H1 (cell line): ENCODE data around the gene WDFY3. TPM values are rescaled to one million over a fixed set of nuclear protein-coding genes. Genes with fewer than 3 reads are reported as not detected.
A peak's percentile ranks its signal among the peaks of the same experiment; 100 is the strongest.

Experiments used
- CTCF ChIA-PET: fragments of 300-600 bp; sonication (Branson Sonifier 250); formaldehyde crosslinking; loops from one replicate; lab custom pipeline; 2021; ENCODE audit not compliant: partially characterized antibody; lab: Charles Lee
- POLR2A ChIA-PET: fragments of 300-600 bp; sonication (Branson Sonifier 250); formaldehyde crosslinking; loops from one replicate; lab custom pipeline; 2021; ENCODE audit warnings: inconsistent platforms; ENCODE audit not compliant: partially characterized antibody; lab: Charles Lee
- DNase-seq, 2 experiments: peaks; one replicate each; pipeline versions ENCODE4 v3.0.0 to v3.0.0-alpha.2; 2010 to 2022; ENCODE audit warnings: low spot score in 2 of 2, low read depth in 1 of 2, mixed read lengths in 1 of 2
- FAIRE-seq: peaks from 2 replicates; lab custom pipeline; 2011; peaks lifted over from hg19 to GRCh38; lab: Jason Lieb, UNC
- H2AFZ ChIP-seq: 2 replicates; pipeline ENCODE4 v1.8.1; 2012; ENCODE audit warnings: low read length, inconsistent platforms
- H2AK5ac ChIP-seq: 2 replicates; pipeline ENCODE4 v1.6.1; 2013; ENCODE audit warnings: low read depth, low read length
- H2BK120ac ChIP-seq: replicated peaks from 2 replicates; pipeline ENCODE3; 2013; ENCODE audit warnings: low read depth, low read length, inconsistent platforms
- H2BK12ac ChIP-seq: 2 replicates; pipeline ENCODE4 v1.6.1; 2013; ENCODE audit warnings: low read depth, low read length
- H2BK15ac ChIP-seq: 2 replicates; pipeline ENCODE4 v1.6.1; 2013; ENCODE audit warnings: low read length
- H2BK20ac ChIP-seq: 2 replicates; pipeline ENCODE4 v1.6.1; 2013; ENCODE audit warnings: low read length
- H2BK5ac ChIP-seq: 2 replicates; pipeline ENCODE4 v1.6.1; 2013; ENCODE audit warnings: low read depth, low read length
- H3K14ac ChIP-seq: 2 replicates; pipeline ENCODE4 v1.6.1; 2013; ENCODE audit warnings: inconsistent platforms; ENCODE audit not compliant: insufficient read length
- H3K18ac ChIP-seq: 2 replicates; pipeline ENCODE4 v1.6.1; 2013; ENCODE audit warnings: low read length; ENCODE audit errors: extremely low read depth
- H3K23ac ChIP-seq: 2 replicates; pipeline ENCODE4 v1.6.1; 2013; ENCODE audit warnings: inconsistent platforms; ENCODE audit not compliant: insufficient read length
- H3K23me2 ChIP-seq: 2 replicates; pipeline ENCODE4 v1.6.1; 2013; ENCODE audit warnings: low read depth, low read length
- H3K27ac ChIP-seq: 2 replicates; pipeline ENCODE4 v1.6.1; 2011; ENCODE audit warnings: low read depth, low read length, inconsistent platforms
- H3K27me3 ChIP-seq, 4 experiments: replicated peaks in 1 of 4; 1 replicate in 1 of 4; 2 replicates in 3 of 4; pipeline versions ENCODE4 v1.6.1 to v1.8.1; 2011 to 2013; ENCODE audit warnings: low read length in 3 of 4, mild to moderate bottlenecking in 3 of 4, inconsistent platforms in 2 of 4, mixed read lengths in 2 of 4, moderate library complexity in 1 of 4; ENCODE audit not compliant: control insufficient read depth in 3 of 4, insufficient read depth in 3 of 4; ENCODE audit errors: extremely low read depth in 1 of 4
- H3K36me3 ChIP-seq, 4 experiments: 2 replicates each; pipeline versions ENCODE4 v1.6.1 to v1.8.1; 2011 to 2013; ENCODE audit warnings: mild to moderate bottlenecking in 4 of 4, low read length in 3 of 4, moderate library complexity in 2 of 4, control low read depth in 1 of 4, inconsistent platforms in 1 of 4; ENCODE audit not compliant: insufficient read depth in 4 of 4, control insufficient read depth in 2 of 4
- H3K4ac ChIP-seq: replicated peaks from 2 replicates; pipeline ENCODE3; 2013; ENCODE audit warnings: low read length, low read depth, mixed read lengths, inconsistent platforms; ENCODE audit not compliant: insufficient read length
- H3K4me1 ChIP-seq, 4 experiments: replicated peaks in 1 of 4; 1 replicate in 1 of 4; 2 replicates in 3 of 4; pipeline versions ENCODE4 v1.6.1 to v1.8.1; 2011 to 2013; ENCODE audit warnings: low read length in 3 of 4, inconsistent platforms in 2 of 4, mixed read lengths in 1 of 4; ENCODE audit not compliant: insufficient read depth in 4 of 4, control insufficient read depth in 3 of 4
- H3K4me2 ChIP-seq, 2 experiments: 2 replicates each; pipeline versions ENCODE4 v1.6.1 to v1.8.1; 2011 to 2013; ENCODE audit warnings: low read depth in 2 of 2, low read length in 2 of 2, control low read depth in 1 of 2, inconsistent platforms in 1 of 2, mild to moderate bottlenecking in 1 of 2; ENCODE audit not compliant: insufficient read depth in 1 of 2
- H3K4me3 ChIP-seq, 4 experiments: fragments of 200-600, 300-600 bp in 1 of 4; sonication (generic), shearing (Covaris generic), sonication (Bioruptor Twin) in 1 of 4; 2 replicates each; pipeline versions ENCODE4 v1.5.1 to v1.8.1; 2011 to 2016; ENCODE audit warnings: low read length in 4 of 4, low read depth in 3 of 4, control low read depth in 2 of 4, inconsistent platforms in 2 of 4, mild to moderate bottlenecking in 2 of 4, mixed read lengths in 1 of 4, moderate library complexity in 1 of 4; ENCODE audit not compliant: insufficient read depth in 2 of 4; ENCODE audit errors: extremely low read depth in 1 of 4
- H3K56ac ChIP-seq: replicated peaks from 2 replicates; pipeline ENCODE3; 2013; ENCODE audit warnings: low read depth, mild to moderate bottlenecking, mixed read lengths, low read length, inconsistent platforms; ENCODE audit not compliant: insufficient read length
- H3K79me1 ChIP-seq: 2 replicates; pipeline ENCODE4 v1.6.1; 2013; ENCODE audit warnings: low read depth, low read length, control low read depth
- H3K79me2 ChIP-seq, 2 experiments: 2 replicates each; pipeline versions ENCODE4 v1.6.1 to v1.8.1; 2012 to 2013; ENCODE audit warnings: low read length in 2 of 2, mild to moderate bottlenecking in 2 of 2, inconsistent platforms in 1 of 2; ENCODE audit not compliant: insufficient read depth in 2 of 2, control insufficient read depth in 1 of 2
- H3K9ac ChIP-seq, 4 experiments: replicated peaks in 1 of 4; 1 replicate in 1 of 4; 2 replicates in 3 of 4; pipeline versions ENCODE4 v1.6.1 to v1.8.1; 2011 to 2013; ENCODE audit warnings: low read depth in 3 of 4, low read length in 3 of 4, control low read depth in 2 of 4, mild to moderate bottlenecking in 2 of 4, moderate library complexity in 2 of 4, inconsistent platforms in 1 of 4; ENCODE audit errors: extremely low read depth in 1 of 4
- H3K9me3 ChIP-seq, 2 experiments: 2 replicates each; pipeline versions ENCODE4 v1.6.1 to v1.8.1; 2012 to 2013; ENCODE audit warnings: mild to moderate bottlenecking in 2 of 2, moderate library complexity in 2 of 2, control low read depth in 1 of 2, inconsistent platforms in 1 of 2, low read depth in 1 of 2, low read length in 1 of 2, mixed read lengths in 1 of 2; ENCODE audit not compliant: insufficient read depth in 2 of 2
- H4K20me1 ChIP-seq, 2 experiments: replicated peaks in 1 of 2; 2 replicates each; pipeline versions ENCODE3 to v1.8.1; 2011 to 2013; ENCODE audit warnings: inconsistent platforms in 2 of 2, low read length in 2 of 2, mild to moderate bottlenecking in 1 of 2; ENCODE audit not compliant: insufficient read depth in 2 of 2, control insufficient read depth in 1 of 2
- H4K5ac ChIP-seq: 2 replicates; pipeline ENCODE4 v1.6.1; 2013; ENCODE audit warnings: low read length, low read depth, mixed read lengths, inconsistent platforms; ENCODE audit not compliant: insufficient read length
- H4K8ac ChIP-seq: 2 replicates; pipeline ENCODE4 v1.8.0; 2013; ENCODE audit warnings: mild to moderate bottlenecking, moderate library complexity, low read length, inconsistent platforms; ENCODE audit not compliant: insufficient read depth; ENCODE audit errors: extremely low read depth
- H4K91ac ChIP-seq: replicated peaks from 2 replicates; pipeline ENCODE3; 2013; ENCODE audit warnings: low read length, mixed read lengths, inconsistent platforms; ENCODE audit not compliant: insufficient read length
- CHD2 ChIP-seq: IDR thresholded peaks from 2 replicates; pipeline ENCODE4 v1.6.1; 2012; ENCODE audit warnings: low read length, improper control_type of control experiment
- EGR1 ChIP-seq: IDR thresholded peaks from 2 replicates; pipeline ENCODE4 v1.6.1; 2011; ENCODE audit warnings: low read depth, low read length, borderline replicate concordance
- JUND ChIP-seq: IDR thresholded peaks from 2 replicates; pipeline ENCODE4 v1.6.1; 2011; ENCODE audit warnings: mild to moderate bottlenecking, improper control_type of control experiment, low read length
- KDM1A ChIP-seq: fragments of 200-600, 300-600 bp; sonication (generic); IDR thresholded peaks from 2 replicates; pipeline ENCODE4 v1.7.1; 2016; ENCODE audit warnings: mild to moderate bottlenecking, low read length, borderline replicate concordance
- MAFK ChIP-seq: IDR thresholded peaks from 2 replicates; pipeline ENCODE4 v1.6.1; 2012; ENCODE audit warnings: low read depth, mild to moderate bottlenecking, improper control_type of control experiment, low read length
- POLR2A ChIP-seq, 2 experiments: IDR thresholded peaks; 1 replicate in 1 of 2; 2 replicates in 1 of 2; pipeline ENCODE4 v1.6.1; 2011; ENCODE audit warnings: low read depth in 2 of 2, low read length in 2 of 2, mild to moderate bottlenecking in 2 of 2; ENCODE audit errors: control extremely low read depth in 1 of 2
- TAF1 ChIP-seq: IDR thresholded peaks from 2 replicates; pipeline ENCODE4 v1.6.1; 2011; ENCODE audit warnings: mild to moderate bottlenecking, low read depth, low read length
- TAF7 ChIP-seq: optimal IDR thresholded peaks from 2 replicates; pipeline ENCODE3; 2011; ENCODE audit warnings: low read depth, mild to moderate bottlenecking, inconsistent platforms, low read length, moderate library complexity, borderline replicate concordance
- WGBS, 2 experiments: shearing (Covaris generic) in 1 of 2; methylation state at CpG; one replicate each; pipeline versions ENCODE4 v1.1.6 to v1.1.7; 2013 to 2015; ENCODE audit warnings: low lambda C conversion rate in 2 of 2, mixed read lengths in 2 of 2, inconsistent platforms in 1 of 2, low coverage in 1 of 2, missing lambda C conversion rate in 1 of 2; ENCODE audit not compliant: insufficient replicate concordance in 2 of 2, insufficient coverage in 1 of 2, insufficient read length in 1 of 2; ENCODE audit errors: extremely low coverage in 1 of 2, missing lambda C conversion rate in 1 of 2; 5-methylcytosine and 5-hydroxymethylcytosine counted together
- polyA plus RNA-seq, 7 experiments: library from polyadenylated mRNA; depleted of rRNA in 3 of 7; stranded (reverse) in 5 of 7; unstranded in 2 of 7; fragments of >200 nt in 5 of 7; fragments of 200-250 nt in 2 of 7; gene quantifications; 1 replicate in 5 of 7; 2 replicates in 1 of 7; 4 replicates in 1 of 7; pipeline versions ENCODE4 v1.2.1 to v1.2.3, GENCODE V29; 2011 to 2013; ENCODE audit warnings: missing spikeins in 2 of 7, mixed read lengths in 2 of 7
- total RNA-seq: library from RNA; stranded (reverse); fragmentation: NEBNext Ultra II Directional; extraction: Animal tissue kit (Norgen Biotek cat#: 25700); gene quantifications from 2 replicates; pipeline ENCODE4 v1.2.1, GENCODE V29; 2021
- TF ChIP-seq, protein P1 (sequence below): IDR thresholded peaks from 2 replicates; pipeline ENCODE4 v1.6.1; 2012; ENCODE audit warnings: inconsistent platforms
- TF ChIP-seq, protein P2 (sequence below), 3 experiments: IDR thresholded peaks; 1 replicate in 2 of 3; 2 replicates in 1 of 3; pipeline versions ENCODE4 v1.5.1 to v1.6.1; 2011; ENCODE audit warnings: low read length in 3 of 3, mild to moderate bottlenecking in 3 of 3, inconsistent platforms in 2 of 3, low read depth in 1 of 3, moderate library complexity in 1 of 3; ENCODE audit not compliant: insufficient read depth in 1 of 3; ENCODE audit errors: control extremely low read depth in 1 of 3

The WDFY3 gene
- total and polyA plus RNA-seq, 2 of the 8 experiments (the other 6 are each of a cell fraction or from before 2014, with no cell fraction given) = 25.6 to 62.4 TPM

DNA sequence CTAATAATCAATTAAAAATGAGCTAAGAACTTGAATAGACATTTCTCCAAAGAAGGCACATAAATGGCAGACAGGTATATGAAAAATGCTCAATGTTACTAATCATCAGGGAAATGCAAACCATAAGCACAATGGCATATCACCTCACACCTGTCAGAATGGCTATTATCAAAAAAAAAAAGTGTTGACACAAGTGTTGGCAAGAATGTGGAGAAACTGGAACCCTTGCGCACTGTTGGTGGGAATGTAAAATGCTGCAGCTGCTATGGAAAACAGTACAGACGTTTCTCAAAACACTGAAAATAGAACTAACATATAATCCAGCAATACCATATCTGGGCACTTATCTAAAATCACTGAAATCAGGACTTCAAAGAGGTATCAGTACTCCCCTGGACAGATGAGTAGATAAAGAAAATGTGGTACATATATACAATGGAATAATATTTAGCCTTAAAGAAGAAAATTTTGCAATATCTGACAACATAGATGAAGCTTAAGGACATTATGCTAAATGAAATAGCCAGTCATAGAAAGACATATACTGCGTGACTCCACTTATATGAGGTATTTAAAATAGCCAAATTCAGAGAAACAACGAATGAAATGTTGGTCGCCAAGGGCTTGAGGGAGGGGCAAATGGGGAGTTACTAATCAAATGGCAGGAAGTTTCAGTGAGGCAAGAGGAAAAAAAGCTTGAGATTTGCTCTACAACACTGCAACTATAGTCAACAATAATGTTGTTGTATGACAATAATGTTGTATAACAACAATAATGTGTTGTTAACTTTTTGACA, 175.5 kb downstream of the WDFY3 start:
- WGBS, 2 experiments = 93% methylated on average over 5 of the region's 5 CpGs; no CpG with 5 or more reads in 1 of the 2 experiments
- ChIA-PET CTCF (no interaction called here), POLR2A (interaction anchor here (0.8 kb wide), 1 partner anchor 10 kb away, joined by 3 read pairs; no protein-coding TSS in a partner anchor)
- Histone ChIP-seq H3K4me2 (no peak overlapping the region), H3K23me2 (no peaks in the 10 kb centered on the region), H4K91ac (no peak overlapping the region), H2AFZ (no peak overlapping the region), H4K20me1 (no peaks in the 10 kb centered on the region), H2BK15ac (no peak overlapping the region), H3K9ac (peak overlapping the region in 1 of 4 experiments; percentile 34; a peak in 1 of 7 replicates), H3K36me3 (peaks cover 3 to 29% (median 11%) of the 10 kb centered on the region in 4 experiments; a peak in 6 of 8 replicates), H3K14ac (no peak overlapping the region), H2BK20ac (no peak overlapping the region), H4K8ac (no peak overlapping the region), H2BK12ac (no peak overlapping the region), H3K9me3 (no peaks in the 10 kb centered on the region), H3K27me3 (no peaks in the 10 kb centered on the region), H3K4me1 (no peaks in the 10 kb centered on the region), H3K79me2 (no peaks in the 10 kb centered on the region), H3K4ac (no peak overlapping the region), H4K5ac (no peak overlapping the region), H2AK5ac (no peak overlapping the region), H2BK120ac (no peak overlapping the region), H3K23ac (no peak overlapping the region), H3K18ac (no peak overlapping the region), H3K4me3 (no peak overlapping the region), H3K27ac (no peak overlapping the region), H3K79me1 (no peaks in the 10 kb centered on the region), H3K56ac (no peak overlapping the region), H2BK5ac (no peak overlapping the region)
- DNase-seq (no peak), FAIRE-seq (no peak)
- TF ChIP-seq KDM1A = no peak
- TF ChIP-seq MAFK = no peak
- TF ChIP-seq, protein P1, sequence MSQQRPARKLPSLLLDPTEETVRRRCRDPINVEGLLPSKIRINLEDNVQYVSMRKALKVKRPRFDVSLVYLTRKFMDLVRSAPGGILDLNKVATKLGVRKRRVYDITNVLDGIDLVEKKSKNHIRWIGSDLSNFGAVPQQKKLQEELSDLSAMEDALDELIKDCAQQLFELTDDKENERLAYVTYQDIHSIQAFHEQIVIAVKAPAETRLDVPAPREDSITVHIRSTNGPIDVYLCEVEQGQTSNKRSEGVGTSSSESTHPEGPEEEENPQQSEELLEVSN = no peak
- TF ChIP-seq CHD2 = no peak
- no peak for TF ChIP-seq POLR2A (IDR thresholded peaks at IDR 0.05; ENCODE audit: control extremely low read depth in 1 of 2, low read depth in 2 of 2, low read length in 2 of 2)
- TF ChIP-seq, protein P2, sequence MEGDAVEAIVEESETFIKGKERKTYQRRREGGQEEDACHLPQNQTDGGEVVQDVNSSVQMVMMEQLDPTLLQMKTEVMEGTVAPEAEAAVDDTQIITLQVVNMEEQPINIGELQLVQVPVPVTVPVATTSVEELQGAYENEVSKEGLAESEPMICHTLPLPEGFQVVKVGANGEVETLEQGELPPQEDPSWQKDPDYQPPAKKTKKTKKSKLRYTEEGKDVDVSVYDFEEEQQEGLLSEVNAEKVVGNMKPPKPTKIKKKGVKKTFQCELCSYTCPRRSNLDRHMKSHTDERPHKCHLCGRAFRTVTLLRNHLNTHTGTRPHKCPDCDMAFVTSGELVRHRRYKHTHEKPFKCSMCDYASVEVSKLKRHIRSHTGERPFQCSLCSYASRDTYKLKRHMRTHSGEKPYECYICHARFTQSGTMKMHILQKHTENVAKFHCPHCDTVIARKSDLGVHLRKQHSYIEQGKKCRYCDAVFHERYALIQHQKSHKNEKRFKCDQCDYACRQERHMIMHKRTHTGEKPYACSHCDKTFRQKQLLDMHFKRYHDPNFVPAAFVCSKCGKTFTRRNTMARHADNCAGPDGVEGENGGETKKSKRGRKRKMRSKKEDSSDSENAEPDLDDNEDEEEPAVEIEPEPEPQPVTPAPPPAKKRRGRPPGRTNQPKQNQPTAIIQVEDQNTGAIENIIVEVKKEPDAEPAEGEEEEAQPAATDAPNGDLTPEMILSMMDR (IDR thresholded peaks at IDR 0.05; ENCODE audit: control extremely low read depth in 1 of 3, insufficient read depth in 1 of 3, low read depth in 1 of 3, low read length in 3 of 3) = no peak
- no peak for TF ChIP-seq TAF1
- no peak for TF ChIP-seq EGR1
- no peak for TF ChIP-seq TAF7
- TF ChIP-seq JUND = no peak
